ENCODE results near the gene DNAJC15. TPM values are rescaled to one million over a fixed set of nuclear protein-coding genes. Genes with fewer than 3 reads are reported as not detected.

Gene DNAJC15
- total RNA-seq, 2 experiments from 2014 or later: 2.2 TPM; not detected in 1

- no peaks in the 10 kb centered on the region for H4K20me1 ChIP-seq (ENCODE audit: insufficient read depth, low read length)
- POLR2A ChIA-PET: interaction anchor here (0.8 kb wide), 1 partner anchor 19 kb away, joined by 3 read pairs; no protein-coding TSS in a partner anchor
- H3K4me1 ChIP-seq (ENCODE audit: insufficient read depth, low read length, poor library complexity, severe bottlenecking): peaks cover 18% of the 10 kb centered on the region
- no peaks in the 10 kb centered on the region for H3K36me3 ChIP-seq (ENCODE audit: insufficient read depth, low read length)
- no peak for TF ChIP-seq EZH2phosphoT487 (IDR thresholded peaks at IDR 0.05; ENCODE audit: borderline replicate concordance, low read depth, low read length)
- TF ChIP-seq CTCF (conservative IDR thresholded peaks at IDR 0.05; ENCODE audit: low read length): no peak
- H3K4me3 ChIP-seq (ENCODE audit: low read depth, low read length, poor library complexity, severe bottlenecking): no peak overlapping the region
- no TSS peak for BruUV-seq (replicated peaks)
- no peak overlapping the region for H3K4me2 ChIP-seq (ENCODE audit: low read length)
- H3K79me2 ChIP-seq (ENCODE audit: insufficient read depth, low read depth, low read length): no peaks in the 10 kb centered on the region
- no peak overlapping the region for H2AFZ ChIP-seq (ENCODE audit: low read length)
- H3K9me2 ChIP-seq (ENCODE audit: insufficient read depth, low read length): no peaks in the 10 kb centered on the region
- no peak overlapping the region for H3K27ac ChIP-seq (ENCODE audit: low read depth, low read length, poor library complexity, severe bottlenecking)
- no peak for DNase-seq (ENCODE audit: low spot score)
- H3K9me3 ChIP-seq (ENCODE audit: low read length): no peaks in the 10 kb centered on the region
- CTCF ChIA-PET (ENCODE audit: unreplicated experiment): no interaction called here
- intact Hi-C loops (cut with micrococcal nuclease; ENCODE audit: unreplicated experiment): no loop called here
Observed at GRCh38 chr13:43124490-43124889, 101.1 kb downstream of the DNAJC15 start.

GRCh38 chr13:43126420-43126819, 103.0 kb downstream of the DNAJC15 start:
- Histone ChIP-seq H3K4me3 (ENCODE audit: low read depth, low read length, poor library complexity, severe bottlenecking) (no peak overlapping the region), H3K27ac (ENCODE audit: low read depth, low read length, poor library complexity, severe bottlenecking) (no peak overlapping the region), H3K9me2 (ENCODE audit: insufficient read depth, low read length) (no peaks in the 10 kb centered on the region), H3K79me2 (ENCODE audit: insufficient read depth, low read depth, low read length) (no peaks in the 10 kb centered on the region), H3K9me3 (ENCODE audit: low read length) (no peaks in the 10 kb centered on the region), H3K4me2 (ENCODE audit: low read length) (peak overlapping the region; percentile 64; the same call in 1 of the 2 replicates), H4K20me1 (ENCODE audit: insufficient read depth, low read length) (no peaks in the 10 kb centered on the region), H3K4me1 (ENCODE audit: insufficient read depth, low read length, poor library complexity, severe bottlenecking) (peaks cover 18% of the 10 kb centered on the region), H3K36me3 (ENCODE audit: insufficient read depth, low read length) (no peaks in the 10 kb centered on the region), H2AFZ (ENCODE audit: low read length) (no peak overlapping the region)
- ChIA-PET POLR2A (no interaction called here), CTCF (ENCODE audit: unreplicated experiment) (no interaction called here)
- TF ChIP-seq CTCF (conservative IDR thresholded peaks at IDR 0.05; ENCODE audit: low read length): no peak
- no peak for TF ChIP-seq EZH2phosphoT487 (IDR thresholded peaks at IDR 0.05; ENCODE audit: borderline replicate concordance, low read depth, low read length)
- no TSS peak for BruUV-seq (replicated peaks)
- intact Hi-C loops (cut with micrococcal nuclease; ENCODE audit: unreplicated experiment): no loop called here
- no peak for DNase-seq (ENCODE audit: low spot score)

DNA sequence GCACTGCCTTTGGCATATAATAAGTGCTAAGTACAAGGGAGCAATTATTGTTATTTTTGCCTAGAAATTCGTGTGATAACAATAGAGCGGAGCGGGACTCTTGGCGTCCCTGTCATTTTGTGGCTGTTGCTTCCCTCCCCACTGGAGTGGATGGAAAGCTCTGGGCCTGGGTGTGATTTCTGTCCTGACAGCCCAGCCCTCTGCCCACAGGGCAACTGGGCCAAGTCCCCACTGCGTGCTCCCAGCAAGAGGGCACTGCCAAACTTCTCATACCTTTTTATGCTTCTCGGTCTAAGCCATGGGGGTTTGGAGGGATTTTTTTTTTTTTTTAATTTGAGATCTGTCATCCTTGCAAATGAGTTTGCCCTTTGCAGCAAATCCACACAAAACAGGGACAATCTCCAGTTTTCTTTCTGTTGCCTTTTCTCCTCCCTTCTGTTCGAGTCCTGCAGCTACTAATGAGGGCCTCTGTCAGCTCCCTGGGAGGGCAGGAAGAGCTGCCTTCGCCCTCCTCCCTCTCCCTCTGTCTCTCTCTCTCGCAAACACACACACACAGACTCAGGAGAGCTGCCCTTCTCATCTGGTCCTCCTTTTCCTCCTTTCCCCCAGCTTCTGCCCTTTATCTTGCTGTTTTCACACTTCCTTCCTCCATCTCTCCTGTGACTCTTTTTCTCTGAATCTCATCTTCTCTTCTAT, 103.9 kb downstream of the DNAJC15 start:
- CTCF ChIA-PET (ENCODE audit: unreplicated experiment): no interaction called here
- H3K36me3 ChIP-seq (ENCODE audit: insufficient read depth, low read length): no peaks in the 10 kb centered on the region
- intact Hi-C loops (cut with micrococcal nuclease; ENCODE audit: unreplicated experiment): no loop called here
- H3K4me2 ChIP-seq (ENCODE audit: low read length): peak overlapping the region; percentile 64
- POLR2A ChIA-PET: interaction anchor here (0.6 kb wide), 1 partner anchor 14 kb away, joined by 3 read pairs; no protein-coding TSS in a partner anchor
- no peaks in the 10 kb centered on the region for H3K9me2 ChIP-seq (ENCODE audit: insufficient read depth, low read length)
- no peaks in the 10 kb centered on the region for H3K79me2 ChIP-seq (ENCODE audit: insufficient read depth, low read depth, low read length)
- no peaks in the 10 kb centered on the region for H4K20me1 ChIP-seq (ENCODE audit: insufficient read depth, low read length)
- no peaks in the 10 kb centered on the region for H3K9me3 ChIP-seq (ENCODE audit: low read length)
- H3K4me3 ChIP-seq (ENCODE audit: low read depth, low read length, poor library complexity, severe bottlenecking): no peak overlapping the region
- H3K4me1 ChIP-seq (ENCODE audit: insufficient read depth, low read length, poor library complexity, severe bottlenecking): peaks cover 18% of the 10 kb centered on the region
- DNase-seq (ENCODE audit: low spot score): peak; percentile 1
- no TSS peak for BruUV-seq (replicated peaks)
- TF ChIP-seq EZH2phosphoT487 (IDR thresholded peaks at IDR 0.05; ENCODE audit: borderline replicate concordance, low read depth, low read length): no peak
- no peak for TF ChIP-seq CTCF (conservative IDR thresholded peaks at IDR 0.05; ENCODE audit: low read length)
- peak overlapping the region; percentile 40 for H3K27ac ChIP-seq (ENCODE audit: low read depth, low read length, poor library complexity, severe bottlenecking)
- H2AFZ ChIP-seq (ENCODE audit: low read length): peak overlapping the region; percentile 41; the same call in 1 of the 2 replicates
